OCI-LY7 (cell line): ENCODE results near the gene RLN3. TPM values are rescaled to one million over a fixed set of nuclear protein-coding genes. Genes with fewer than 3 reads are reported as not detected.
A peak's percentile ranks its signal among the peaks of the same experiment; 100 is the strongest.
"Not testable (repeated sequence)": the region's sequence is repeated elsewhere in the genome, so short reads cannot be mapped to it uniquely, and the experiment has no call there.

Experiments used
- BruUV-seq: library from RNA; stranded (reverse); fragments of 400-500 nt; replicated peaks from 2 replicates; lab custom pipeline; 2021; lab: Mats Ljungman, UMichigan
- CTCF ChIA-PET: fragments of 300-600 bp; sonication (Branson Sonifier 250); formaldehyde crosslinking; loops from one replicate; lab custom pipeline; 2022; ENCODE audit warnings: antibody characterized with exemption; ENCODE audit not compliant: unreplicated experiment; lab: Charles Lee
- POLR2A ChIA-PET: fragments of 300-600 bp; sonication (Branson Sonifier 250); formaldehyde crosslinking; loops from one replicate; lab custom pipeline; 2022; ENCODE audit warnings: antibody characterized with exemption; lab: Charles Lee
- DNase-seq: peaks from one replicate; pipeline ENCODE4 v3.0.0-alpha.2; 2015; ENCODE audit warnings: low spot score
- H2AFZ ChIP-seq: fragments of 200-600 bp; sonication (generic), shearing (Covaris generic); 2 replicates; pipeline ENCODE4 v1.6.1; 2014; ENCODE audit warnings: mild to moderate bottlenecking, antibody characterized with exemption, low read length, moderate library complexity
- H3K27ac ChIP-seq: fragments of 200-600 bp; sonication (generic); 2 replicates; pipeline ENCODE4 v1.5.1; 2014; ENCODE audit warnings: mixed run types, low read depth, mild to moderate bottlenecking, moderate library complexity, low read length, inconsistent platforms; ENCODE audit not compliant: poor library complexity, severe bottlenecking
- H3K36me3 ChIP-seq: fragments of 200-600 bp; sonication (generic); 2 replicates; pipeline ENCODE4 v1.6.1; 2014; ENCODE audit warnings: mild to moderate bottlenecking, antibody characterized with exemption, low read length, moderate library complexity, mixed read lengths; ENCODE audit not compliant: insufficient read depth
- H3K4me1 ChIP-seq: fragments of 200-600 bp; sonication (generic); 2 replicates; pipeline ENCODE4 v1.5.1; 2014; ENCODE audit warnings: mild to moderate bottlenecking, low read length; ENCODE audit not compliant: insufficient read depth, poor library complexity, severe bottlenecking
- H3K4me2 ChIP-seq: fragments of 200-600 bp; sonication (generic); 2 replicates; pipeline ENCODE4 v1.6.1; 2014; ENCODE audit warnings: mild to moderate bottlenecking, low read length
- H3K4me3 ChIP-seq: fragments of 200-600 bp; sonication (generic); 2 replicates; pipeline ENCODE4 v1.5.1; 2014; ENCODE audit warnings: mild to moderate bottlenecking, low read depth, low read length; ENCODE audit not compliant: poor library complexity, severe bottlenecking
- H3K79me2 ChIP-seq: fragments of 200-600 bp; sonication (generic); 2 replicates; pipeline ENCODE4 v1.6.1; 2016; ENCODE audit warnings: low read depth, mild to moderate bottlenecking, low read length, moderate library complexity, mixed read lengths; ENCODE audit not compliant: insufficient read depth
- H3K9me2 ChIP-seq: fragments of 200-600 bp; sonication (generic); 2 replicates; pipeline ENCODE4 v1.6.1; 2016; ENCODE audit warnings: mild to moderate bottlenecking, low read length, mixed read lengths; ENCODE audit not compliant: insufficient read depth
- H3K9me3 ChIP-seq: fragments of 200-600 bp; sonication (generic); 2 replicates; pipeline ENCODE4 v1.6.1; 2014; ENCODE audit warnings: mild to moderate bottlenecking, mixed run types, low read length, mixed read lengths
- H4K20me1 ChIP-seq: fragments of 200-600 bp; sonication (generic); 2 replicates; pipeline ENCODE4 v1.6.1; 2014; ENCODE audit warnings: mild to moderate bottlenecking, antibody characterized with exemption, low read length, moderate library complexity, mixed read lengths; ENCODE audit not compliant: insufficient read depth
- CTCF ChIP-seq: fragments of 200-600 bp; sonication (generic); conservative IDR thresholded peaks from 2 replicates; pipeline ENCODE4 v1.5.1; 2014; ENCODE audit warnings: mild to moderate bottlenecking, antibody characterized with exemption, low read length, moderate library complexity, mixed read lengths
- EZH2phosphoT487 ChIP-seq: fragments of 200-600 bp; sonication (generic); IDR thresholded peaks from 2 replicates; pipeline ENCODE4 v1.6.1; 2018; ENCODE audit warnings: low read depth, borderline replicate concordance, mild to moderate bottlenecking, mixed run types, antibody characterized with exemption, low read length, moderate library complexity, mixed read lengths
- intact Hi-C: fragments of 100-400 bp; cut with micrococcal nuclease; formaldehyde crosslinking; loops from one replicate; pipeline ENCODE4 v1.10.0; 2022; ENCODE audit not compliant: unreplicated experiment
- total RNA-seq, 2 experiments: library from RNA; depleted of rRNA in 1 of 2; stranded (reverse); fragments of >200 nt in 1 of 2; shearing (Covaris generic) in 1 of 2; gene quantifications; 2 replicates each; pipeline ENCODE4 v1.2.3, GENCODE V29; 2014 to 2022

The RLN3 gene
- total RNA-seq, 2 experiments from 2014 or later: not detected

- no peak overlapping the region for H3K4me3 ChIP-seq
- no peak for DNase-seq
- CTCF ChIA-PET: no interaction called here
- no peaks in the 10 kb centered on the region for H3K79me2 ChIP-seq
- POLR2A ChIA-PET: no interaction called here
- H3K9me2 ChIP-seq: no peaks in the 10 kb centered on the region
- no peak for TF ChIP-seq CTCF
- TF ChIP-seq EZH2phosphoT487: no peak
- H3K4me1 ChIP-seq: peaks cover 12% of the 10 kb centered on the region
- no peaks in the 10 kb centered on the region for H3K9me3 ChIP-seq
- no peak overlapping the region for H3K4me2 ChIP-seq
- H3K36me3 ChIP-seq: no peaks in the 10 kb centered on the region
- H2AFZ ChIP-seq: no peak overlapping the region
- H3K27ac ChIP-seq: no peak overlapping the region
- intact Hi-C loops: no loop called here
- H4K20me1 ChIP-seq: no peaks in the 10 kb centered on the region
- no TSS peak for BruUV-seq
Observed at GRCh38 chr19:14039181-14039580, 11.2 kb downstream of the RLN3 start.

- Histone ChIP-seq H2AFZ (peak overlapping the region; percentile 32; the same call in 1 of the 2 replicates), H3K4me1 (peaks cover 12% of the 10 kb centered on the region)
- intact Hi-C loops: loop anchor here (1.0 kb wide), 1 partner anchor 163 kb away; no protein-coding TSS in a partner anchor
- CTCF ChIA-PET: interaction anchor here (0.5 to 0.6 kb wide), 3 partner anchors 17 to 181 kb away, joined by 3 read pairs; no protein-coding TSS in a partner anchor
- H3K79me2 ChIP-seq, H3K36me3 ChIP-seq, H4K20me1 ChIP-seq, BruUV-seq, H3K27ac ChIP-seq, H3K4me2 ChIP-seq, H3K4me3 ChIP-seq, POLR2A ChIA-PET, H3K9me2 ChIP-seq, H3K9me3 ChIP-seq: not testable (repeated sequence)
- peak; percentile 74 for DNase-seq
- TF ChIP-seq CTCF: peak; percentile 78
Observed at GRCh38 chr19:14042659-14043608, 15.0 kb downstream of the RLN3 start.

GRCh38 chr19:14047866-14048265 lies 19.9 kb downstream of the RLN3 start:
- H3K4me3 ChIP-seq, H3K9me3 ChIP-seq, BruUV-seq, H3K4me1 ChIP-seq, H3K27ac ChIP-seq, H3K36me3 ChIP-seq, H3K79me2 ChIP-seq, H3K9me2 ChIP-seq, H4K20me1 ChIP-seq, intact Hi-C loops, H3K4me2 ChIP-seq, DNase-seq, H2AFZ ChIP-seq: not testable (repeated sequence)
- ChIA-PET POLR2A (interaction anchor here (1.1 kb wide), 1 partner anchor 63 kb away, joined by 4 read pairs; no protein-coding TSS in a partner anchor), CTCF (interaction anchor here (0.5 to 0.6 kb wide), 2 partner anchors 12 to 175 kb away, joined by 3 read pairs; no protein-coding TSS in a partner anchor)
